Epithelial cell of proximal tubule (primary cell): Measurements from ENCODE around the gene ADH7. TPM values are rescaled to one million over a fixed set of nuclear protein-coding genes. Genes with fewer than 3 reads are reported as not detected.
"Not testable (repeated sequence)": the region's sequence is repeated elsewhere in the genome, so short reads cannot be mapped to it uniquely, and the experiment has no call there.

ENCODE experiments used
- DNase-seq: peaks from one replicate; pipeline ENCODE4 v3.0.0-alpha.2; 2011; ENCODE audit warnings: low read depth
- H3K4me3 ChIP-seq: 2 replicates; pipeline ENCODE4 v1.5.1; 2011; ENCODE audit warnings: low read depth, mild to moderate bottlenecking, low read length
- CTCF ChIP-seq: conservative IDR thresholded peaks from 2 replicates; pipeline ENCODE4 v1.5.1; 2012; ENCODE audit warnings: low read depth, mild to moderate bottlenecking, low read length
- total RNA-seq: library from RNA; depleted of rRNA; stranded (reverse); fragments of >200 nt; gene quantifications from 2 replicates; pipeline ENCODE4 v1.2.3, GENCODE V29; 2015

The ADH7 gene
- total RNA-seq, 1 donor from 2014 or later, result not detected

- no peak for TF ChIP-seq CTCF
- no peak for DNase-seq
- no peak overlapping the region for H3K4me3 ChIP-seq
Observed at GRCh38 chr4:99382745-99383360, 52.3 kb downstream of the ADH7 start.

- DNase-seq, result no peak
Observed at GRCh38 chr4:99381588-99382175, 53.5 kb downstream of the ADH7 start.

GRCh38 chr4:99379571-99379970 is 55.6 kb downstream of the ADH7 start:
- TF ChIP-seq CTCF, result no peak
- no peak overlapping the region for H3K4me3 ChIP-seq
- no peak for DNase-seq

More at GRCh38 chr4:99381588-99382175, 53.5 kb downstream of the ADH7 start:
- no peak for TF ChIP-seq CTCF
- no peak overlapping the region for H3K4me3 ChIP-seq

- H3K4me3 ChIP-seq, result no peak overlapping the region
- DNase-seq, result no peak
- no peak for TF ChIP-seq CTCF
Observed at GRCh38 chr4:99378876-99379275, 56.3 kb downstream of the ADH7 start.

- not testable (repeated sequence) for DNase-seq, H3K4me3 ChIP-seq
- TF ChIP-seq CTCF, result peak; percentile 66
Observed at GRCh38 chr4:99377341-99377740, 57.8 kb downstream of the ADH7 start.

- not testable (repeated sequence) for H3K4me3 ChIP-seq, DNase-seq
Observed at GRCh38 chr4:99372464-99372863, 62.7 kb downstream of the ADH7 start.

GRCh38 chr4:99367817-99368216 is 67.3 kb downstream of the ADH7 start:
- H3K4me3 ChIP-seq, DNase-seq: not testable (repeated sequence)

GRCh38 chr4:99366491-99366890 is 68.7 kb downstream of the ADH7 start:
- no peak for DNase-seq
- no peak overlapping the region for H3K4me3 ChIP-seq
- no peak for TF ChIP-seq CTCF
